ENCODE results near the gene MTMR2. TPM values are rescaled to one million over a fixed set of nuclear protein-coding genes. Genes with fewer than 3 reads are reported as not detected.

Gene MTMR2
- total and polyA plus RNA-seq, 2 experiments from 2014 or later, result 22.9 to 36.6 TPM

DNA sequence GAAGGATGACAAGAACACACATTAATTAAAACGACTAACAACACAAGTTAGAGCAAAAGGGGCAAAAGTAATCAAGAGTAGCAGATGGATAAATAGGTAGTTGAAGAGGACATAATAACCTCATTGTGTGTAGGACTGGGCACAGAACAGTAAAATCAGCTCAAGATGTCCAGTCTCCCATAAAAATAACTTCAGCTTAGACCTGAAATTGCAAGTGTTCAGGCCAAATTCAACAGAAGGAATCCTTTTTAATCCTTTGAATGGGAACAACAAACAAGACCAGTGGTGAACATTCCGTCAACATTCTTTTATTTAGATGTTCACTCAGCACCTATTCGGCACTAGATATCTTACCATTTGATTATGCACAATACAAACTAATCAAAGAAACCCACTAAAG lies 4.4 kb downstream of the MTMR2 start:
- WGBS (ENCODE audit: low lambda C conversion rate, missing lambda C conversion rate), result 87% methylated on average over 3 of the region's 3 CpGs
- H3K4me1 ChIP-seq (ENCODE audit: insufficient read depth), result peaks cover 3% of the 10 kb centered on the region
- TF ChIP-seq EZH2 (IDR thresholded peaks at IDR 0.05; ENCODE audit: borderline replicate concordance), result no peak
- TF ChIP-seq EZH2phosphoT487 (IDR thresholded peaks at IDR 0.05; ENCODE audit: low read depth, severe bottlenecking, unreplicated experiment), result no peak
- no peak for TF ChIP-seq CTCF (IDR thresholded peaks at IDR 0.05; ENCODE audit: poor library complexity)

DNA sequence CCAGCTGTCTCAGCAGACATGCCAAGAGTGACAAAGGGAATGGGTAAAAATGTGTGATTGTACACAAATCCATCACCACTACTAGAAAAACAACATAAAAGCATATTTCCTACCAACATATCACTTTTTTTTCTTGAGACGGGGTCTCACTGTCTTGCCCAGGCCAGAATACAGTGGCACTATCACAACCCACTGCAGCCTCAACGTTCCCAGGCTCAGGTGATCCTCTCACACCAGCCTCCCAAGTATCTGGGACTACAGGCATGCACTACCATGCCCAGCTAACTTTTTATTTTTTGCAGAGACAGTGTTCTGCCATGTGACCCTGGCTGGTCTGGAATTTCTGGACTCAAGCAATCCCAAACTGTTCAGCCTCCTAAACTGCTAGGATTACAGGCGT lies 5.2 kb downstream of the MTMR2 start:
- Histone ChIP-seq H3K4me3 (no peak overlapping the region), H2AFZ (no peak overlapping the region), H4K20me1 (ENCODE audit: insufficient read depth, poor library complexity, severe bottlenecking) (no peaks in the 10 kb centered on the region)

More for the DNA sequence above, 4.4 kb downstream of the MTMR2 start:
- H3K4me3 ChIP-seq, result no peak overlapping the region
- no peaks in the 10 kb centered on the region for H3K27me3 ChIP-seq
- no peak for DNase-seq (ENCODE audit: low spot score)
- H3K9me2 ChIP-seq (replicated peaks; ENCODE audit: insufficient read depth), result no peaks in the 10 kb centered on the region
- H3K79me2 ChIP-seq, result peaks cover 87% of the 10 kb centered on the region
- no peaks in the 10 kb centered on the region for H4K20me1 ChIP-seq (ENCODE audit: insufficient read depth, poor library complexity, severe bottlenecking)
- H3K9me3 ChIP-seq (ENCODE audit: low read depth), result no peaks in the 10 kb centered on the region
- no peak overlapping the region for H3K4me2 ChIP-seq
- no peak overlapping the region for H3K27ac ChIP-seq
- no peak overlapping the region for H2AFZ ChIP-seq
- no peaks in the 10 kb centered on the region for H3K36me3 ChIP-seq (replicated peaks; ENCODE audit: insufficient read depth, low read depth)

GRCh38 chr11:95918056-95918455 lies 5.9 kb downstream of the MTMR2 start:
- Histone ChIP-seq H3K27me3 (no peaks in the 10 kb centered on the region), H3K9me2 (replicated peaks; ENCODE audit: insufficient read depth) (no peaks in the 10 kb centered on the region), H2AFZ (no peak overlapping the region), H3K27ac (no peak overlapping the region), H3K4me1 (ENCODE audit: insufficient read depth) (peaks cover 3% of the 10 kb centered on the region), H3K4me2 (no peak overlapping the region), H4K20me1 (ENCODE audit: insufficient read depth, poor library complexity, severe bottlenecking) (no peaks in the 10 kb centered on the region), H3K9me3 (ENCODE audit: low read depth) (no peaks in the 10 kb centered on the region), H3K4me3 (no peak overlapping the region), H3K79me2 (peaks cover 93% of the 10 kb centered on the region), H3K36me3 (replicated peaks; ENCODE audit: insufficient read depth, low read depth) (no peaks in the 10 kb centered on the region)
- no peak for DNase-seq (ENCODE audit: low spot score)
- 79% methylated on average over 2 of the region's 2 CpGs for WGBS (ENCODE audit: low lambda C conversion rate, missing lambda C conversion rate)
- TF ChIP-seq EZH2 (IDR thresholded peaks at IDR 0.05; ENCODE audit: borderline replicate concordance) (no peak), EZH2phosphoT487 (IDR thresholded peaks at IDR 0.05; ENCODE audit: low read depth, severe bottlenecking, unreplicated experiment) (no peak), CTCF (IDR thresholded peaks at IDR 0.05; ENCODE audit: poor library complexity) (no peak)

More for the DNA sequence above, 5.2 kb downstream of the MTMR2 start:
- Histone ChIP-seq H3K36me3 (replicated peaks; ENCODE audit: insufficient read depth, low read depth) (no peaks in the 10 kb centered on the region), H3K27ac (no peak overlapping the region), H3K9me3 (ENCODE audit: low read depth) (no peaks in the 10 kb centered on the region), H3K4me2 (no peak overlapping the region), H3K79me2 (peaks cover 94% of the 10 kb centered on the region), H3K9me2 (replicated peaks; ENCODE audit: insufficient read depth) (no peaks in the 10 kb centered on the region), H3K4me1 (ENCODE audit: insufficient read depth) (peaks cover 3% of the 10 kb centered on the region), H3K27me3 (no peaks in the 10 kb centered on the region)
- DNase-seq (ENCODE audit: low spot score), result no peak
- TF ChIP-seq CTCF (IDR thresholded peaks at IDR 0.05; ENCODE audit: poor library complexity) (no peak), EZH2 (IDR thresholded peaks at IDR 0.05; ENCODE audit: borderline replicate concordance) (no peak), EZH2phosphoT487 (IDR thresholded peaks at IDR 0.05; ENCODE audit: low read depth, severe bottlenecking, unreplicated experiment) (no peak)
- 93% methylated on average over 3 of the region's 3 CpGs for WGBS (ENCODE audit: low lambda C conversion rate, missing lambda C conversion rate)

Data from hepatocyte (in vitro differentiated cells).